Measurements from ENCODE around the gene GBX2.

DNA sequence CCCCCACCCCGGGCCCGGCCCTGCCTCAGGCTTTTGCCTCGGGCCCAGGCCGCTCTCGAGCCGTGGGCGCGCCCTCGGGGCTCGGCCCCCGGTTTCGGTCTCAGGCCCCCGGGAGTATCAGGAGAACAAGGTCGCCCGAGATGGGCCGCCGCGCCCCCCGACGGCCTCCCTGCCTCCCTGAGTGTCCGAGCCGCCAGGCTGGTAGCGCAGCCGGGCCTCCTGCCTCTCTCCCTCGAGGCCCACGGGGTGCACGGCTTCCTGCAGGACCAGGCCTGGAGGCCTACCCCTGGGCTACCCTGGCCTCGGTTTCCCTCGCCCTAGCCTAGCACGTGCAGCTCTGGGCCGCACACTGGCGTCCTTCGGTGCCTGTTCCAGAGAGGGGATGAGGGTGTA lies 8.4 kb downstream of the GBX2 start:
- TF ChIP-seq, protein P1, sequence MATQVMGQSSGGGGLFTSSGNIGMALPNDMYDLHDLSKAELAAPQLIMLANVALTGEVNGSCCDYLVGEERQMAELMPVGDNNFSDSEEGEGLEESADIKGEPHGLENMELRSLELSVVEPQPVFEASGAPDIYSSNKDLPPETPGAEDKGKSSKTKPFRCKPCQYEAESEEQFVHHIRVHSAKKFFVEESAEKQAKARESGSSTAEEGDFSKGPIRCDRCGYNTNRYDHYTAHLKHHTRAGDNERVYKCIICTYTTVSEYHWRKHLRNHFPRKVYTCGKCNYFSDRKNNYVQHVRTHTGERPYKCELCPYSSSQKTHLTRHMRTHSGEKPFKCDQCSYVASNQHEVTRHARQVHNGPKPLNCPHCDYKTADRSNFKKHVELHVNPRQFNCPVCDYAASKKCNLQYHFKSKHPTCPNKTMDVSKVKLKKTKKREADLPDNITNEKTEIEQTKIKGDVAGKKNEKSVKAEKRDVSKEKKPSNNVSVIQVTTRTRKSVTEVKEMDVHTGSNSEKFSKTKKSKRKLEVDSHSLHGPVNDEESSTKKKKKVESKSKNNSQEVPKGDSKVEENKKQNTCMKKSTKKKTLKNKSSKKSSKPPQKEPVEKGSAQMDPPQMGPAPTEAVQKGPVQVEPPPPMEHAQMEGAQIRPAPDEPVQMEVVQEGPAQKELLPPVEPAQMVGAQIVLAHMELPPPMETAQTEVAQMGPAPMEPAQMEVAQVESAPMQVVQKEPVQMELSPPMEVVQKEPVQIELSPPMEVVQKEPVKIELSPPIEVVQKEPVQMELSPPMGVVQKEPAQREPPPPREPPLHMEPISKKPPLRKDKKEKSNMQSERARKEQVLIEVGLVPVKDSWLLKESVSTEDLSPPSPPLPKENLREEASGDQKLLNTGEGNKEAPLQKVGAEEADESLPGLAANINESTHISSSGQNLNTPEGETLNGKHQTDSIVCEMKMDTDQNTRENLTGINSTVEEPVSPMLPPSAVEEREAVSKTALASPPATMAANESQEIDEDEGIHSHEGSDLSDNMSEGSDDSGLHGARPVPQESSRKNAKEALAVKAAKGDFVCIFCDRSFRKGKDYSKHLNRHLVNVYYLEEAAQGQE (IDR thresholded peaks at IDR 0.05; ENCODE audit: low read depth, low read length) = no peak
- TF ChIP-seq CREB1 (IDR thresholded peaks at IDR 0.05; ENCODE audit: low read depth) (no peak), YY1 (IDR thresholded peaks at IDR 0.05; ENCODE audit: low read depth, low read length) (no peak)
- TF ChIP-seq, protein P2, sequence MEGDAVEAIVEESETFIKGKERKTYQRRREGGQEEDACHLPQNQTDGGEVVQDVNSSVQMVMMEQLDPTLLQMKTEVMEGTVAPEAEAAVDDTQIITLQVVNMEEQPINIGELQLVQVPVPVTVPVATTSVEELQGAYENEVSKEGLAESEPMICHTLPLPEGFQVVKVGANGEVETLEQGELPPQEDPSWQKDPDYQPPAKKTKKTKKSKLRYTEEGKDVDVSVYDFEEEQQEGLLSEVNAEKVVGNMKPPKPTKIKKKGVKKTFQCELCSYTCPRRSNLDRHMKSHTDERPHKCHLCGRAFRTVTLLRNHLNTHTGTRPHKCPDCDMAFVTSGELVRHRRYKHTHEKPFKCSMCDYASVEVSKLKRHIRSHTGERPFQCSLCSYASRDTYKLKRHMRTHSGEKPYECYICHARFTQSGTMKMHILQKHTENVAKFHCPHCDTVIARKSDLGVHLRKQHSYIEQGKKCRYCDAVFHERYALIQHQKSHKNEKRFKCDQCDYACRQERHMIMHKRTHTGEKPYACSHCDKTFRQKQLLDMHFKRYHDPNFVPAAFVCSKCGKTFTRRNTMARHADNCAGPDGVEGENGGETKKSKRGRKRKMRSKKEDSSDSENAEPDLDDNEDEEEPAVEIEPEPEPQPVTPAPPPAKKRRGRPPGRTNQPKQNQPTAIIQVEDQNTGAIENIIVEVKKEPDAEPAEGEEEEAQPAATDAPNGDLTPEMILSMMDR (IDR thresholded peaks at IDR 0.05 in 2 of 3, conservative IDR thresholded peaks at IDR 0.05 in 1 of 3; ENCODE audit: control insufficient read depth in 2 of 3, extremely low read depth in 1 of 3, insufficient read depth in 1 of 3, low read depth in 3 of 3, low read length in 3 of 3) = no peak

Measured in GM12878 (cell line).